Effector CD4-positive, alpha-beta T cell (primary cell): ENCODE measurements around the gene DCXR.

Source experiments
- DNase-seq: peaks from one replicate; pipeline ENCODE4 v3.0.0-alpha.2; 2020

Gene DCXR

DNA sequence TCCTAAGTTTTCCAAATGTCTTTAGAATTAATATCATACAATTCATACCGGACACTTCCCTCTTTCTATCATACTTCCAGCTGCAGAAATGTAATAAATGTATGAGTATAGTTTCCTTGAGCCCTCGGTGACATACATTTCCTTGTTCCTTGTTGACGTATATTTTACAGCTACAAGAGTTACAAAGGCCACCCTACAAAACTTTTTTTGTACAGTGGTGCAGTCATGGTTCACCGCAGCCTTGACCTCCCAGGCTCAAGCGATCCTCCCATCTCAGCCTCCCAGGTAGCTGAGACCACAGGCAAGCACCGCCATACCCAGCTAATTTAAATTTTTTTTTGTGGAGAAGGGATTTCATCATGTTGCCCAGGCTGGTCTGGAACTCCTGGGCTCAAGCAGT lies 35.3 kb upstream of the DCXR start:
- no peak for DNase-seq

DNA sequence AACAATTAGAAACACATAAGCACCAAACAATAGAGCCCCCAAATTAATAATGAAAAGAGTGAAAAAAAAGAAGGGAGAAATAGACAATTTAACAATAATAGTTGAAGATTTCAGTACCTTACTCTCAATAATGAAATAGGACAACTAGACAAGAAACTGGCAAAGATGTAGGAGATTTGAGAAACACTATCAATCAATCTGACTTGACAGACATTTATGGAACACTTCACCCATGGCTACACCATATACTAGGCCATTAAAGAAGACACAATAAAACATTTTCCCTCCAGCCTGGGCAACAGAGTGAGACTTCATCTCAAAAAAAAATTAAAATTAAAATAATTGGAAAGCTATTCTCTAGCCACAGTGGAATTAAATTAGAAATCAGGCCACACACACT lies 33.1 kb upstream of the DCXR start:
- DNase-seq, result no peak

DNA sequence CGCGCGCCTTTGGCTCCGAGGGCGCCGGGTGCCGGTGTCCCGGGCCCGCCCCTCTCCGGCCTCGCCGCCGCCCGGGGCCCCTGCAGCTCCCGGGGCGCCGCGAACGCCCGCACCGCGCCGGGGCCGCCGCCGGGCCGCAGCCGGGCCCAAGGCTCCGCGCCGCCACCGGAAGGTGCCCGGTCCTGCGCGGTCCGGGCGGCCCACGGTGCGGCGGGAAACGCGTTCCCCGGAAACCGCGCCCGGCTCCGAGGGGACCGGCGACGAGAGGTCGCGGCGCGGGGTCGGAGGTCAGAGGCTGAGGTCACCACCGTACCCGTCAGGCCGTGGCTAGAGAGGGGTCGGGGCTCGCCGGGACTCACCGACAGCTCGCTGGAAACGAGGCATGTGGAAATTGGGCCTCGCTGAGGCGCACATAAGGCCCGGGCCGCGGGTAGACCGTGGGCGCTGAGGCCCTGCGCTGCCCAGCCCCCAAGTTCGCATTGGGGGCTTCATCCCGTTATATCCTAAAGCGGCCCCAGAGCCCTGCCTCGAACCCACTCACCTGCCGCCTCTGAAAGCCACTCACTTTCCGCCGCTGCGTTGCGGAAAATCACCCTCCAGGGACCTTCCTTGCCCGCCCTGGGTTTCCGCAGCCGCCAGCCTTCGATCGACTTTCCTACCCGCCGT lies 28.3 kb upstream of the DCXR start, which contains the start of gene DUS1L:
DUS1L (minus strand) TSS at position 167 of the 666 bp plus-strand sequence. CDS start 745 bp downstream, outside the sequence.
- DNase-seq, result peak; percentile 60

DNA sequence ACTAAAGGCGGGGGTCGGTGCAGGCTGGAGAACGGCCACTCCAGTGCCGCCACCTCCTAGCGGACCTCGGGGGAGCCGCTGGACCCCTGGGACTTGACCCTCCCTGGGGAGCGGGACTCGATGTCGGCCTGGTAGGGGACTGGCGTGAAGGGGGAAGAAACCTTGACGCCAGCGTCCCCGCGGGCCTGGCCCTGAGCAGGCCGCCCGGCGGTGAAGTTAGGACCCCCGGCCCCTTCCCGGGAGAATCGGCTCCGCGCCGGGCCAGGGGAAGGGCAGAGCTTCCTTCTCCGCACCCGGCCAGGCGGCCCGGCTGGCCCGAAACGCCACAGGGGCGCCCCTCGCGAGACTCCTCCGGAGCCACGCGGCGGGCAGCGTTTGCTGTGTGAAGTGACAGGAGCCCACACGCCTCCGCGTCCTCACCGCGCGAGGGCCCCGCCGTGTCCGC lies 27.7 kb upstream of the DCXR start:
- no peak for DNase-seq

DNA sequence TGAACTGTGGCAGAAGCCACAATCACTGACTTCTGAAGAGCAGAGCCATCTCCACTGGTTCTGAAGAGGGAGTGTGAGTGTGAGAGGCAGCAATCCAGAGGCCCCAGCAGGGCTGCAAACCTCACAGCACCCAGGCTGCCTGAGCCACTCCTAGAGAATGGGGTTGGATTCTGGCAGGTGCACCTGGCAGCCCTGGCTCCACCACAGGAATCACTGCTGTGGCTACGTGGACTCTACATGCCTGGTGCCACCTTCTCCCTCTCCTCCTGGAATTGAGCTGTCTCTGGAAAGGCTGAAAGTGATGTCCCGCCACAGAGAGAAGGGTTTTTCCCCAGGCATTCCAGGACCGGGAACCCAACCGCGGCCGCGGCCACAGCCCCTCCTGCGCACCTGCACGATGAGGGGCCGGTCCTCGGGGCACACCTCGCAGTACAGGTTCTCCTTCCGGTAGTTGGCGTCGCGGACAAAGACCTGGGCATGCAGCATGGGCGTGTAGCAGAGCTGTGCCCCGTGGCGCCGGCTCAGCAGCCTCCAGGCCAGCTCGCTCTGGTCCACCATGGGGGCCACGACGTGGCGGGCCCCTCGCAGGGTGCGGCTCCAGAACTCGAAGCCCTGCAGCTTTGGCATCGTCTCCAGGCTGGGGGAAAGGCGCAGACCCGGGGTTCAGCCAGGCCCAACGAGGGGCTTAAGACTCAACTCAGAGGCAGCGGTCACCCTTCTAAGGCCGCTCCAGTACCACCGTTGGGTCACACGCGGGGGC lies 27.1 kb upstream of the DCXR start:
- no peak for DNase-seq

DNA sequence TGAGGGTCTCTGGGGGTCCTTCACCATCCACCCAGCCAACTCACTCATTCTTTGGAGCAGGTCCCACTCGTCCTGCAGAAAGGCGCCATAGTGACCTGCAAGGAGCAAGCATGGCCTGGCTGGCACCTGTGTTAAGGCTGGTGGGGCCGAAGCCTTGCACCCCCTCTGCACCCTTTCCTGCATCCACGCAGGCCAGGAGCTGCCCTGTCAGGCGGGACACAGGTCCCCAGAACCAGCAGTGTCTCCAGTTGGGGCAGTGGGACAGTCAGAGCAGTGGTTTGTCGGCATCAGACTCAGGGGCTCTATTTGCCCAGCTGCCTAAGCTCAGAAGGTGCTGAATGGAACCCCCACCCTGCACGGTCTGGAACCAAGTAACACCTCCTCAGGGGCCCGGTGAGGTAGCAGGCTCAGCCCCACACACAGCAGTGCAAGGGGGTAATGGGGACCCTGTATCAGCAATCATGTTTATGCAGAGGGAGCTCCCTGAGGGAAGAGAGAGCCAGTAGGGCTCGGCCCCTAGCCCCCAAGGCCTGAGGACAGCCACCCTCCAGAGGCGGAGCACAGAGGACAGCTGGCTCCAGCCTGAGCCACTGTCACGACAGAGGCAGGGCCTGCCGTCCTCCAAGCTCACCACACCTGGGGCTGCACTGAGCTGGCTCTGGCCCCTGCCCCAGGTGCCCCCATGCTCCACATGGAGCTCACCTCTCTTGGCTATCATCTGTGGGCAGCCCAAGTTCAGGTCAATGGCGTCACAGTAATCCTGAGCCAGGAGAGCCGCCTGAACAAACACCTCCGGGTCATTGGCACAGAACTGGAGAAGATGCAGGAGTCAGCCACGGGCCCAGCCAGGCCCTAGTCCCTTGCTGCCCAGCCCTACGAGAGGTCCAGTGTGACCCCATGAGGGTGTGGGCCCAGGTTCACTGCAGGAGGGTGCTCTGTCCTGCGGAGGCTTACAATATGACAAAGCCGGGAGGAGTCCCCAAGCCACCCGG lies 26.2 kb upstream of the DCXR start:
- DNase-seq, result no peak

DNA sequence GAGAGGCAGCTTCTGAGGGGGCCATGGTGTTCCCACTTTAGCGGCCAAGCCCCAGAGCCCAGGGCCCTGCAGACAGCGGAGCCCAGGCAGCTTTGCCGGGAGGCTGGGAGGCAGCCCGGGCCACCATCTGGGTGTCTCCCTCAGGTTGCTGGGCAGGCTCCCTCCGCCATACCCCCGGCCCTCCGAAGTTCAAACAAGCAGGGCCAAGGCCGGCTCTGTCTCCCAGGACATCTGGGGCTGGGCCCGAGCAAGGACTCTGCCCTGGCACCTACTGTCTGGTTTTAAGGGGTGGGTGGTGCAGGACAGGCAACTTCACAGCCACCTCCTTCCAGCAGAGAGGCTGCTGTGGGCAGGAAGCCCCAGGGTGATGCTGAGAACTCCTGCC lies 25.5 kb upstream of the DCXR start:
- no peak for DNase-seq

DNA sequence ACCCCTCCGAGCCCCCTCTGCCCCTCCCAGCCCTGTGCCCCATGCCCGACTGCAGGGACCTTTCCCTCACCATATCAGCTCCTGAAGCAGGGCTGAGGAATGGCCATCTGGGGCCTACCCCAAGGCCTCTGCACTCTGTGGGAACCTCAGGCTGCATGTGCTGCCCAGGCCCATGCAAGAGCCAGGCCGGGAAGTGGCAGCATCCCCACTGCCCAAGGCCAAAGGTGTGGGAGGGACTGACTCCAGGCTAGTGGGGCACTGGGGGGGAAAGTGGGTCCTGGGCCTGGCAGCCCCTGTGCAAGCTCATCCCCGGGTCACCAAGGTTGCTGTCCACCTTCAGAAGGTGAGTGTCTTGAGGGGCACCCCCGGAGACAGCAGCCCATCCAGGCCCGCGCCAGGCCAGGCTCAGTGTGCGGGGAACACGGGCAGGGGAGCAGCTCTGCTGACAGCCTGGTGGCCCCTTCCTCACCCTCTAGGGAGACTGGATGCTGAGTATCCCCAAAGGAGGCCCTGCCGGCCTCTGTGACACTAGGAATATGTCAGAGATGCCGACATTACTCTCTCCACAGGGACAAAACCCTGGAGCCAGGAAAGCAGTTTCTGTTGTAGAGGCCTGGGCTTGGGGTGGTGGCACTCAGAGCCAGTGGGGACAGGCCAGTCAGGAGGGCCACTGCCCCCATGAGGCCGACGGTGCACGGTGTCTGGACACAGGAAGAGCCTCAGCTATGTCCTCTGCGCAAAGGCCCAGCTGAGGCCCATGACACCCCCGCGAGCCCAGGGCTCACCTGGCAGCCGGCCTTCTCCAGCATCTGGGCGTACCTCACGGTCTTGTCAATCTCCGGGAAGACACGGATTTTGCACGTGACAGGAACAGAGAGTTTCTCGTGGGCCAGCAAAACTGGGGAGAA lies 24.8 kb upstream of the DCXR start:
- no peak for DNase-seq

DNA sequence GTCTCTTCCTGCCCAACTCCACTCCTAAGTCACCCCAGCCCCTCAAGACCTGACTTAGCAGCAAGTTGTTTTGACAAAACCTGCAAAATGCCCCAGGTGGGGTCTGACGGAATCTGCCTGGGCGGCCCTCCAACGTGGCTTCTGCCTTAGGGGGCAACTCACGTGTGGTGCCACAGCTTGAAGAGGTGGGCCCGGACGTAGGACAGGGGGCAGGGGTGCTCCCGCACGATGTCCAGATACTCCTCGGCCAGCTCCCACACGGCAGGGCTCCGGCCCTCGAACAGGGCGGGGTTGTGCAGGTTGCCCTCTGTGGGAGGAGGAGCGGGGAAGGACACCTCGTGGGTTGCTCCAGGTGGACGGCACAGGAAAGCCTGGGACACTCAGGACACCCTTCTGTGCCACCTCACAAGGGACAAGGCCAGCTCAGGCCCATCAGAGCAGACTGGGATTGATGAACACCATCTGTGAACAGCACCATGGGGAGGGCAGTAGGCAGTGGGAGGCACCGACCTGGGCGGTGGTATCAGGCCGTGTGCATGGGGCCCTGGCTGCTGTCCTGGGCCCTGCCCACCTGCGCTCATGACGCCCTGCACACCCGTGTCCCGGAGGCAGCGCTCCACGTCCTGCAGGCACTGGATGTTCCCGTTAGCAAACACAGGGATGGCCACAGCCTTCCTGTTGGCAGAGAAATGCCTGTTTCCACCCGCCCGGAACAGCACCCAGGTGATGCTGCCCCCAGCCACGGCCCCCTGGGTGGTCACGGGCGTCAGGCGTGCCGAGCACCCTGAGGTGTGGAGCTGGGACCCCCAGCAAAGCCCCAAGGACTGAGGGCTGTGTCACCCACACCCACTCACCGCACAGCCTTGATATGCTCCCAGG lies 23.8 kb upstream of the DCXR start:
- DNase-seq, result no peak

DNA sequence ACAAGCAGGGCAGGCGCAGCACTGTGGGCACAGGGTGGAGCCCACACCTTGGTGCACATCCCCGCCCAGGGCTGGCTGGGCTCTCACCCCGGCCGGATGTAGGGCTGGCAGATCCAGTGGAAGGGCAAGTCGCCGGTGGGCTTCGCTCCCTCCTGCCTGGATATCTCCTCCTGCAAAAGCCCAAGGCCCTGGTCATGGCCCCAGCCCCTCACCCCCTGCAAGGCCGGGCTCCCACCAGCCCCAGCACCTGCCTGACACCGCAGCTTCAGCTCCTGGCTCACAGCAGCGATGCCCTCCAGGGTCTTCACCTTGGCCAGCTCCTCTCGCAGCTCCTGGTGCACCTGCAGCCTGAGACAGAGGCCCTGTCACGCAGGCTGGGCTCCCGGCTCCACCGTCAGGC lies 23.1 kb upstream of the DCXR start:
- DNase-seq, result no peak

DNA sequence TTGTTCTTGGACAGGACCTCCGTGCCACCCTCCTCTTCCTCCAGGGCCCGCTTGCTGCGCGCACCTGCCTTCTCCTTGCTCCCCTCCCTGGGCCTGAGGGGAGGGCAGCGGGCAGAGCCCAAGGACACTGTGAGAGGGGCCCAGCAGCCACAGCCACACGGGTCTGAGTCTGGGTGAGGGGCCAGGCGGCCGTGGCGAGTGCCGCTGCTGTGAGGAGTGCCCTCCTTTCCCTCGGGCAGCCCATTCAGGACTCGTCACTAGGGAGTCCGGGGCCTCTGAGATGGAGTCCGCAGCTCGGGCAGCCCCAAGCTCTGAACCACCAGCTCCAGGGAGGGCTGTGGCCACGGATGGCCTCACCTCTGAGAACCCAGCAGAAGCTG lies 22.5 kb upstream of the DCXR start:
- no peak for DNase-seq

DNA sequence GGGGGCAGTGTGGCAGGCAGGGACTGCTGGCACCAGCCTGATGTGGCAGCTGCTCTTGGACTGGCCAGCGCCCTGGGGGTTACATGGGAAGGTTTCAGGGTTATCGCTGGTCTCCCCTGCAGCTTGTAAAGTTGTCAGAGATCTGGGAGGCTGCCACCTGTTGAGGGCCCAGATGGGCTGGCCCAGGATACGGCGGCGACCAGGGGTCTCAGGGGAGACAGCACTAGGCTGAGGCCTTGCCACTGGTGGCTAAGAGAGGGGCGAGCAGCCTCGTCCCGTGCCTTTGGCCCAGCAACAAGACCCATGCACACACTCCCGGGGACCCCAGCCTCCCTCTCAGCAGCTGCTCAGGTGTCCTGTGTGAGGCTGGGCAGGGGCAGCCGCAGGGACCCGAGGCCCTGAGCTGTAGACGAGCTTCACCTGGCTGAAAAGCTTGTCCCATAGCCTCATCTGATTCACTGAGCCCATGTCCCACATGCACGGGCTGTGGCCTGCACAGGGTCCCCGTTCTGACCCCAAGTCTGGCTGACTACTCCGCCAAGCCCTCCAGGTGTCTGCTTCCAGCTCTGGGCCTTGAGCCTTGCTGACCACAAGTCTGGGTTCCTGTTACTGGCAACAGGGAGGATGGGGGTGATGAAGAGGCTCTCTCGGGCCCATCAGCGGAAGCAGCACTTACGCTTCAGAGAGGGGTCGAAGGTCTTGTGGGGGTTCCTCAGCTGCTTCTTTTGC lies 21.9 kb upstream of the DCXR start:
- DNase-seq, result no peak

DNA sequence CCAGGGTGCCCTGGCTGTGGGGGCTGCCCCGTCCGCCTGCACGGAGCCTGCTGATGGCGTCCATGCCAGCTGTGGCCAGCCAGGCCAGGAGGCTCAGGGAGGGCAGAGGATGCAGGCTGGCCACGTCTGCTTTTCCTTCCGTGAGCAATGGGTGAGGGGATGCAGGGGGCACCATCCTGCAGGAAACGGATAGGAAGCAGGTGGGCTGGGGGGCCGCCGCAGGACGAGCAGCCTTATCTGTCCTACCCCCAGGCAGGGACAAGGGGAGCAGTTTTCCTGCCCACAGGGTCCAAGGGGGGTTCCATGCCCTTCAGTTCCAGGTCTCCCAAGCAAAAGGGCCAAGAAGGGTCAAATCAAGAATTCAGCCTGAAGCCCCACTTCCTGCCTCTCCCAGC lies 21.4 kb upstream of the DCXR start:
- no peak for DNase-seq

DNA sequence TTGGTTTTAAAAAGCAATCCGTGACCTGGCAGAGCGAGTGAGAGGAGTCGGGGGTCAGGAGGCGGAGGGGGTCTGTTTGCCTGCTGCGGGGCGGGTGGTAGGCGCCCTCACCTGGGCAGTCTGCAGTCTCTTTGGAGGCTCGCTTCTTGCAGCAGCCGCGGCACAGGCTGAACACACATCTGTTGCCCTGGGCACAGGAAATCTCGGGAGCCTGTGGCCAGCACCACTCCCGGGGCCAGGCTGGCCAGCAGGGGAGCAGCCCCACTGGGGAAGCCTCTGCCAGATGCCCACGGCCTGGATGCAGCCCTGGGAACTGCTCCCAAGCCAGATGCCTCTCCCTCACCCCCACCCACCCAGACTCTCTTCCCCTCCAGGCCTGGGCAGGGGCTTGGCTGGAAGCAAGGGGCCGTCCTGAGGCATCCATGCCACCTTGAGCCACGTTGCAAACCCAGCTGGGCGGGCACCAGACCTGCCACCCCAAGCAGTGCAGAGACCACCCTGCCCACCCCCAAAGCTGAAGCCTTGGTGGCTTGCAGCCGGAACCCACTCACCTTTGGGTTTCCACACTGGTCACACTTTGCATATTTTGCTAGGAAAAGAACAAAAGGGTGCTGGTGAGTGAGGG lies 20.8 kb upstream of the DCXR start:
- no peak for DNase-seq

DNA sequence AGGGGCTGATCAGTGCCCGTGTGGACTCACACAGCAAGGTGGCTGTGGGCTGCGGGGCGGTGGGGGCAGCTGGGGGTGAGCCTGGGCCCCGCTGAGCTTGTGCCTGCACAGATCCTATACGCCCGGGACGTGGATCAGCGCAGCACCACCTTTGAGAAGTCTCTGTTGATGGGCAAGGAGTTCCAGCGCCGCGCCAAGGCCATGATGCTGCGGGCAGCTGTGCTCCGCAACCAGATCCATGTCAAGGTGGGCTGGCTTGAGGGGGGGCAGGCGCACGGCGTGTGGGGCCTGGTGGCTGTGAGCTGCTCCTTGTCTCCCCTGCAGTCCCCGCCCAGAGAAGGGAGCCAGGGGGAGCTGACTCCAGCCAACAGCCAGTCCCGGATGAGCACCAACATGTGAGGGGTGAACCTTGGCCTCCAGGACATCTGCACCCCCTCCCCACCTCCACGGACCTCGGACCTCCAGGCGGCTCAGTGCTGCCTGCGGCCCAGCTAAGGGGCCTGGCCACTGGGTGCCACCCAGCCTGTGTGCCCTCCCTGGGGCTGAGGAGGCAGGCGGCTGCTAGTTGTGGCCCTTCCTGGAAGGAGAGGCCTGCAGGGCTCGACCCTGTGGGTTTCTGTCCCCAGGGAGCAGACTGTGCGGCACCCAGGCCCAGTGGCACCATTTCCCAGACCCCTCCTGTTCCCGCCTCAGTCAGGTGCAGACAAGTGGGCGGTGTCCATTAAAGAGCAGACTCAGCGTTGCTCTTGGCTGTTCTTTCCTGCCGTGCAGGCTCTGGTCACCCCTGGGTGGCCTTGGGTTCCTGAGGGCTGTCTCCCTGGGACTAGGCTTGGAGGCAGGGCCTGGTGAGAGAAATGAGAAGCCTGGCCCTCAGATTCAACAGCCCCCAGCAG lies 19.5 kb upstream of the DCXR start:
- peak; percentile 1 for DNase-seq

DNA sequence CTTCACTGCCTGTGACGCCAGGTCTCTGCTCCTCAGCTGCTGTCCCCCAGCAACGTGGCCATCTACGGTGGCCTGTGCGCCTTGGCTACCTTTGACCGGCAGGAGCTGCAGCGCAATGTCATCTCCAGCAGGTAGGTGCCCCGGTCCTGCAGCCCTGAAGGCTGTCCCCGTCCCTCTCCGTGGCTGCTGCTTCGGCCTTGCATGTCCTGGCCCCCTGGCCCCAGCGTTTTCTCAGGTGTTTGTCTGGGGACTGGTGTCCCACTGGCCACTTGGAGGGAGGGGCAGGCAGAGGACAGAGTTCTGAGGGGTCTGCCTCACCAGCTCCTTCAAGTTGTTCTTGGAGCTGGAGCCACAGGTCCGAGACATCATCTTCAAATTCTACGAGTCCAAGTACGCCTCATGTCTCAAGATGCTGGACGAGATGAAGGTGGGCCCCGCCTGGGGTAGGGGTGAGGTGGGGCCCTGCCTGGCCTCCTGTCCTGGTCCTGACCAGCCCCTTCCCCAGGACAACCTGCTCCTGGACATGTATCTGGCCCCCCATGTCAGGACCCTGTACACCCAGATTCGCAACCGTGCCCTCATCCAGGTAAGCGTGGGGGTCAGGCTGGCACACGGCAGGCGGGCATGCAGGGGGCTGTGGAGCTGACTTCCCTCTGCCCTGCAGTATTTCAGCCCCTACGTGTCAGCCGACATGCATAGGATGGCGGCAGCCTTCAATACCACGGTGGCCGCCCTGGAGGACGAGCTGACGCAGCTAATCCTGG lies 18.6 kb upstream of the DCXR start:
- no peak for DNase-seq

DNA sequence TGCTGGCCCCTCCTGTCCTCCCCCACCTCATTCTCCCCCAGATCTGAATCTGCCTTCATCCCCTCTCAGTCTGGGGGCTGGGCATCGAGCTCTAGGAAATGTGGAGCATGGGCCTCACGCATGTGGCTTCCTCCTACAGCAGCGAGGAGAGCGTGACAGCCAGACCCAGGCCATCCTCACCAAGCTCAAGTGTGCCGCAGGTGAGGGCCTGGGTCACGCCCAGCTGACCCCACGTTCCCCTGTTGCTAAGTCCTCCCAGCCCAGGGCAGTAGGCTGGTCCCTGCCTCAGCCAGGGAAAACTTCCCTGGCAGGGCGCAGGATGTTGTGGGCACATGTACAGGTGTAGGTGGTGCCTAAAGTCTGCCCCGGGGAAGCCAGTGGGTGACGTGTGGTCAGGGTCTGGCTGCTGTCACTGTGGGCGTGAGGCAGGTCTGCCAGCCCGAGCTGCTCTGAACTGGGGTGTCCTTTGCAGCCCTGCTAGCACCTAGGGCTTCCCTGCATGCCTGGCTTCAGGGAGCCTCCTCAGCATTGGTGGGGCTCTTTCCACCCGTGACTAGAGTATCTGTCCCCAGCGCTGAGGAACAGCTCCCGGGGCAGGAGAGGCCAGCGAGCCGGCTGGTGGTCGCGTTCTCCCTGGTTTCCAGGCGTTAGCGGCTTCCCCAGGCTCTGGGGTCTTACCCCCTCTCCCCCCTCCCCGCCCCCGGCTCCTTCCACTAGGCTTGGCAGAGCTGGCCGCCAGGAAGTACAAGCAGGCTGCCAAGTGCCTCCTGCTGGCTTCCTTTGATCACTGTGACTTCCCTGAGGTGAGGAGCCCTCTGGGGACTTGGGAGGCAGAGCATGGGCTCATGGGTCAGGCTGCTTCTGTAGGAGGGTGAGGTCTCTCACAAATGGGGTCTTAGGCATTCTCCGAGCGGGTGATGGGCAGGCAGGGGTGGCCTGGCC lies 17.8 kb upstream of the DCXR start:
- DNase-seq, result no peak
